ENCODE data around the gene CCDC38.
"Not testable (repeated sequence)": the region's sequence is repeated elsewhere in the genome, so short reads cannot be mapped to it uniquely, and the experiment has no call there.

CCDC38 gene

GRCh38 chr12:95881331-95881955, 61.0 kb downstream of the CCDC38 start:
- no peak for DNase-seq

- DNase-seq: no peak
Measured at GRCh38 chr12:95880895-95881294, 61.5 kb downstream of the CCDC38 start.

GRCh38 chr12:95877622-95878021, 64.8 kb downstream of the CCDC38 start:
- no peak for DNase-seq

- no peak for DNase-seq
Measured at GRCh38 chr12:95874452-95874851, 68.0 kb downstream of the CCDC38 start.

- DNase-seq: no peak
Measured at GRCh38 chr12:95870897-95871296, 71.5 kb downstream of the CCDC38 start.

- no peak for DNase-seq
Measured at GRCh38 chr12:95863337-95863736, 79.1 kb downstream of the CCDC38 start.

GRCh38 chr12:95862038-95862437, 80.4 kb downstream of the CCDC38 start:
- DNase-seq: no peak

- DNase-seq: no peak
Measured at GRCh38 chr12:95859947-95860850, 82.2 kb downstream of the CCDC38 start.

- DNase-seq: no peak
Measured at GRCh38 chr12:95859344-95859816, 83.0 kb downstream of the CCDC38 start.

- peak; percentile 97 for DNase-seq
Measured at GRCh38 chr12:95858451-95859343, 83.7 kb downstream of the CCDC38 start, which contains the start of gene SNRPF. Gene SNRPF (plus strand): TSS chr12:95858952. CDS start chr12:95859074, 122 bp downstream.

GRCh38 chr12:95857799-95858198, 84.6 kb downstream of the CCDC38 start:
- no peak for DNase-seq

GRCh38 chr12:95857156-95857555, 85.3 kb downstream of the CCDC38 start:
- no peak for DNase-seq

- DNase-seq: no peak
Measured at GRCh38 chr12:95852133-95852532, 90.3 kb downstream of the CCDC38 start.

- no peak for DNase-seq
Measured at GRCh38 chr12:95851606-95852005, 90.8 kb downstream of the CCDC38 start.

GRCh38 chr12:95848575-95849388, 93.6 kb downstream of the CCDC38 start:
- peak; percentile 15 for DNase-seq

GRCh38 chr12:95842426-95842825, 100.0 kb downstream of the CCDC38 start:
- not testable (repeated sequence) for DNase-seq

GRCh38 chr12:95838125-95838524, 104.3 kb downstream of the CCDC38 start:
- no peak for DNase-seq

GRCh38 chr12:95837240-95838038, 105.0 kb downstream of the CCDC38 start:
- DNase-seq: no peak

GRCh38 chr12:95836630-95837239, 105.7 kb downstream of the CCDC38 start:
- no peak for DNase-seq

GRCh38 chr12:95836185-95836609, 106.2 kb downstream of the CCDC38 start:
- no peak for DNase-seq

GRCh38 chr12:95834572-95834971, 107.8 kb downstream of the CCDC38 start:
- no peak for DNase-seq
